ENCODE results near the gene LRRC3C. TPM values are rescaled to one million over a fixed set of nuclear protein-coding genes. Genes with fewer than 3 reads are reported as not detected.
A peak's percentile ranks its signal among the peaks of the same experiment; 100 is the strongest.

LRRC3C gene
- total RNA-seq, 3 donors from 2014 or later, result 1.2 TPM; not detected in 2

DNA sequence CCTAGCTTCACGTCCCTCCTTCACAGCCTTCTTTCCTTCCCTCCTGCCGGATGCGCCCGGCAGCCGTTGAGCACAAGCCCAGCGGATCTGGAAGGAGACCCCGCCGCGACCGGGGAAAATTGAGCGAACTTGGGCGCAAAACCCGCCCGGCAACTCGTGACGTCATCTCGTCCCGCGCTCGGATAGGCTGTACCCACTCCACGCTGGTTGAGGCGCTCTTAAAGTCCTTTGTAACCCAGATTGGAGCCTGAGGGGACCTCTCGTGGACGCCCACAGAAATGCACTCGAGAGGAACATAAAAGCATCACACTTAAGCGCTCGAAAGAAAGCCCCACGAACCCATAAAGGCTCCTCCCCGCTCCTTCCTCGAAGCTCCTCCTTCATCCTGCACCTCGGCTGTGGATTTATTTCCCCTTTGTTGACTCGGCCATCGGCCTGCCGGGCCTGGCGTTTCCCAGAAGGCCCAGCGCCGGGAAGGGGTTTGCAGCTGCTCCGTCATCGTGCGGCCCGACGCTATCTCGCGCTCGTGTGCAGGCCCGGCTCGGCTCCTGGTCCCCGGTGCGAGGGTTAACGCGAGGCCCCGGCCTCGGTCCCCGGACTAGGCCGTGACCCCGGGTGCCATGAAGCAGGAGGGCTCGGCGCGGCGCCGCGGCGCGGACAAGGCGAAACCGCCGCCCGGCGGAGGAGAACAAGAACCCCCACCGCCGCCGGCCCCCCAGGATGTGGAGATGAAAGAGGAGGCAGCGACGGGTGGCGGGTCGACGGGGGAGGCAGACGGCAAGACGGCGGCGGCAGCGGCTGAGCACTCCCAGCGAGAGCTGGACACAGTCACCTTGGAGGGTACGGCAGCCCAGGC is 53.0 kb downstream of the LRRC3C start, which contains the start of gene PSMD3:
TSS of gene PSMD3 (plus strand) at position 457 of the 856 bp plus-strand sequence. CDS start at position 621, 164 bp downstream.
- peak; percentile 95 to 98 (median 96) for TF ChIP-seq POLR2AphosphoS5 (IDR thresholded peaks at IDR 0.05)
- TF ChIP-seq POLR2A (IDR thresholded peaks at IDR 0.05), result peak; percentile 88
- peak; percentile 76 to 93 (median 90) for TF ChIP-seq CTCF (IDR thresholded peaks at IDR 0.05)
- Histone ChIP-seq H3K36me3 (peaks cover 5% of the 10 kb centered on the region), H3K4me1 (peaks cover 0 to 18% of the 10 kb centered on the region in 2 donors), H3K27ac (peak within 1 kb of the TSS; percentile 92 to 96), H3K9me3 (no peaks in the 10 kb centered on the region), H3K4me3 (peak within 1 kb of the TSS; percentile 98 to 99 (median 98)), H3K27me3 (no peaks in the 10 kb centered on the region)
- intact Hi-C loops (cut with DNase I; ENCODE audit: low total_unique reads), result no loop called here
- DNase-seq (ENCODE audit: low spot score in 2 of 2), result peak; percentile 98 to 99

- DNase-seq (ENCODE audit: low spot score in 2 of 2), result no peak
- H3K27me3 ChIP-seq, result no peaks in the 10 kb centered on the region
- H3K4me3 ChIP-seq, result peak overlapping the region; percentile 98 to 99 (median 98)
- peaks cover 0 to 18% of the 10 kb centered on the region in 2 donors for H3K4me1 ChIP-seq
- H3K9me3 ChIP-seq, result no peaks in the 10 kb centered on the region
- intact Hi-C loops (cut with DNase I; ENCODE audit: low total_unique reads), result no loop called here
- H3K36me3 ChIP-seq, result peaks cover 5% of the 10 kb centered on the region
- H3K27ac ChIP-seq, result peak overlapping the region; percentile 92 to 96
- TF ChIP-seq POLR2A (IDR thresholded peaks at IDR 0.05) (no peak), POLR2AphosphoS5 (IDR thresholded peaks at IDR 0.05) (no peak), CTCF (IDR thresholded peaks at IDR 0.05) (no peak)
Measured at GRCh38 chr17:39981207-39981741, 53.7 kb downstream of the LRRC3C start.

DNA sequence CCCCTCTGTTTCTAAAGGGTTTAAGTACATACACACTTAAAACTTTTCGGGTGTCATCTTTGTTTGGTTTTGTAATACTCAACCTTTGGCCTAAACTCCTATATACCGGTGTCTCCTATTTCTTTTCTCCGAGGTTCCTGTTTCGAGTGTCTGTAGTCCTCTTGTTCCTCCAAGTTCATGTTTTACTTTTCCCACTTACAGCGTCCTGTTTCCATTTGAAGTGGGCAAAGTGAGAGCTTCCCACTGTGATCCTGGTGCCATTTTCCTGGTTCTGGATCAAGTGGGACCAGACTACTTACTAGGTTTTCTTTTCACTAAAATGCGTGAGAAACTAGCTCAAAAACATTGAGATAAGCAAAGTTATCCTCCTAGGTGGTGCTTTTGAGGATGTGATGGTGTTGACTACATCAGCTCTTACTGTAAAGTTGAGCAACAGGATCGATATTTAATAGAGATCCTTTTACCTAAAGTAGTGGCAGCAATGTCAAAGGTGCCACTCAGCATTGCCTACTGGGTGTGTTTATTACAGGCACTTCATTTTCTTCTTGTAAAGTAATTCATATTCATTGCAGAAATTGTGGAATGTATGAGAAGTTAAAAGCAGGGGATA is 54.3 kb downstream of the LRRC3C start:
- TF ChIP-seq CTCF (IDR thresholded peaks at IDR 0.05) (no peak), POLR2A (IDR thresholded peaks at IDR 0.05) (no peak), POLR2AphosphoS5 (IDR thresholded peaks at IDR 0.05) (no peak)
- DNase-seq (ENCODE audit: low spot score in 2 of 2), result no peak
- Histone ChIP-seq H3K4me1 (peaks cover 0 to 18% of the 10 kb centered on the region in 2 donors), H3K27me3 (no peaks in the 10 kb centered on the region), H3K9me3 (no peaks in the 10 kb centered on the region), H3K4me3 (peak overlapping the region; percentile 98 to 99 (median 98)), H3K27ac (peak overlapping the region; percentile 92 to 96), H3K36me3 (peaks cover 5% of the 10 kb centered on the region)
- intact Hi-C loops (cut with DNase I; ENCODE audit: low total_unique reads), result no loop called here

- Histone ChIP-seq H3K4me3 (no peak overlapping the region), H3K27ac (no peak overlapping the region), H3K4me1 (peaks cover 0 to under 1% of the 10 kb centered on the region in 2 donors), H3K36me3 (peaks cover 29% of the 10 kb centered on the region), H3K27me3 (no peaks in the 10 kb centered on the region), H3K9me3 (no peaks in the 10 kb centered on the region)
- TF ChIP-seq CTCF (IDR thresholded peaks at IDR 0.05) (no peak), POLR2A (IDR thresholded peaks at IDR 0.05) (no peak), POLR2AphosphoS5 (IDR thresholded peaks at IDR 0.05) (no peak)
- intact Hi-C loops (cut with DNase I; ENCODE audit: low total_unique reads), result no loop called here
- no peak for DNase-seq (ENCODE audit: low spot score in 2 of 2)
Measured at GRCh38 chr17:39988206-39988810, 60.8 kb downstream of the LRRC3C start.
